GM19023 (cell line): ENCODE data around the gene VWA8.
"Not testable (repeated sequence)": the region's sequence is repeated elsewhere in the genome, so short reads cannot be mapped to it uniquely, and the experiment has no call there.

Experiments
- ATAC-seq: cut with Tn5 transposase; IDR thresholded peaks from one replicate; pipeline ENCODE4 v1.9.1; 2021; ENCODE audit warnings: mild to moderate bottlenecking, moderate library complexity; ENCODE audit not compliant: unreplicated experiment

The VWA8 gene

GRCh38 chr13:41811588-41812021 lies 149.3 kb downstream of the VWA8 start:
- ATAC-seq, result peak; percentile 62

GRCh38 chr13:41809962-41810361 lies 150.9 kb downstream of the VWA8 start:
- ATAC-seq, result no peak

- not testable (repeated sequence) for ATAC-seq
Measured at GRCh38 chr13:41803445-41803735, 157.5 kb downstream of the VWA8 start.

- no peak for ATAC-seq
Measured at GRCh38 chr13:41802684-41803444, 158.0 kb downstream of the VWA8 start.

GRCh38 chr13:41802043-41802683 lies 158.7 kb downstream of the VWA8 start:
- no peak for ATAC-seq

GRCh38 chr13:41791056-41791455 lies 169.9 kb downstream of the VWA8 start:
- ATAC-seq, result no peak

DNA sequence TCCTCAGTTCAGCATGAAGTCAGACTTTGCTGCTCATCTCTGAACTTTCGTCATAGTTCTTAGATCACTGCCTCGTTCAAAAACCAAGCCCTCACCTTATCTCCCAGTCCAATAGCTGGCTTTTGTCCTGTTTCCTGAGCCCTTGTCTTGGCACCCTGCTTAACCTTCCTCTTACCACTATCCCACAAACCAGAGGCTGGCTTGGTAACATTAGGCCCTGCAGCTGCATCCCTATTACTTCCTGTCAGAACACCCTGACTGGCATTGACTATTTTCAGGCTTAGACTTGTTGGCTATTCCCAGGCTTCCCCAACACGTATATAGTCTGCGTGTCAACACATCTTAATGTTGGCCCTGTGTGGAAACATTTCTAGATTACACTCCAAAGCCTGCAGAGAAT lies 172.4 kb downstream of the VWA8 start:
- ATAC-seq, result no peak

GRCh38 chr13:41785402-41786172 lies 175.3 kb downstream of the VWA8 start:
- ATAC-seq, result no peak

GRCh38 chr13:41782086-41782485 lies 178.8 kb downstream of the VWA8 start:
- no peak for ATAC-seq

GRCh38 chr13:41780715-41781706 lies 179.9 kb downstream of the VWA8 start:
- ATAC-seq, result no peak

GRCh38 chr13:41775251-41775650 lies 185.7 kb downstream of the VWA8 start:
- no peak for ATAC-seq

GRCh38 chr13:41774605-41775218 lies 186.2 kb downstream of the VWA8 start:
- no peak for ATAC-seq

- ATAC-seq, result no peak
Measured at GRCh38 chr13:41767801-41768200, 193.1 kb downstream of the VWA8 start.

- ATAC-seq, result no peak
Measured at GRCh38 chr13:41766439-41766838, 194.5 kb downstream of the VWA8 start.

DNA sequence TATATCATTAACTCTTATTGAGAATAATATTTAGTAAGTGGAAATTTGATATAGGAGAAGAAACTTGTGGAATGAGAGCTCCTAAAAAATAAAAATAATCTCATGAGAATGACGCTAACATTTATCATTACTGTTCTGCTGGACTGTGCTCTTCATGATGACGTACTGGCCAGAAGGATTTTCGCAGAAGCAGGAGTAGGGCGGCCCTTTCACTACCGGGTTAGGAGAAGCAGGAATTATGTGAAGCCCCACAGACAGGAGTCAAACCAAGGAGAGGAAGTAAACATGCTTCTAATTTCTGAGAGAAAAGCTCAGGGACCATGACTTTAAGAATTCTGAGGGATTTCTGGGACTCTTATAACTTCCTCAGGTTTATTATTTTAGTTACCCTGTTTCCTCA lies 195.1 kb downstream of the VWA8 start:
- no peak for ATAC-seq

DNA sequence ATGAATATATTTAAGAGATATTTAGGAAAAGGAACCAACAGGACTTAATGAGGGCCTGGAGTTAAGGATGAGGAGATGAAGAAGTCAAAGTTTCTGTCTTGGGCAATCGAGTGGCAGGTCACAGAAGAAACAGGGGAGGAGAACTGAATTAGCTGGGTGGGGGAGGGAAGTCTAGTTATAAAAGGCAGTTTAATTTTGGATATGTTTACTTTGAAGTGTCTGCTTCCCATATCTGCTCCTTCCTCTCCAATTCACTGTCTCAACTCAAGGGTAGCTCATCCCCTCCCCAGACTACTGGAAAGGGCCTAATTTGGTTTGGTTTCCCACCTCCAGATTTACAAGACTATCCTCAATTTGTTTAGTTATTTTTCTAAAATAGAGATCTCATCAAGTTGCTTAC lies 195.9 kb downstream of the VWA8 start:
- ATAC-seq, result no peak

DNA sequence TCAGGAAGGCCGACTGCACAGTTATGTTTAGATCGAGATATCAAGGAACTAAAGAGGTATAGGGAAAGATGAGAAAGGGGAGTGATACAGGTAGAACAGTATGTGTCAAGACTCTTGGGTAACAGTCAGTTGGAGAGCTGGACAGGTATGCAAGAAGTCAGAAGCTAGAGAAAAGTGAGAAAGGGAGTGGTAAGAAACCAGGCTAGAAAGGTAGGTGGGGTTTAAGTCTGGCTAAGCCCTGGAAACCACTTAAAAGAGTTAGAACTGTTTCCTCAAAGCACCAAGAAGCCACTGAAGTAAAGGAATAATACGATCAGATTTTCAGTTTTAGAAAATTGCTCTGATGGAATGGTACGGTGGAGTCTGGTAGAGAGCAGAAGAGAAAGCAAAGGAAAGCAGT lies 196.4 kb downstream of the VWA8 start:
- ATAC-seq, result no peak

- ATAC-seq, result no peak
Measured at GRCh38 chr13:41763782-41764181, 197.1 kb downstream of the VWA8 start.

GRCh38 chr13:41762796-41763195 lies 198.1 kb downstream of the VWA8 start:
- no peak for ATAC-seq

- no peak for ATAC-seq
Measured at GRCh38 chr13:41756198-41756880, 204.6 kb downstream of the VWA8 start.
